NT2/D1 (cell line): ENCODE results near the gene INSIG2.

Source experiments
- DNase-seq: peaks from one replicate; pipeline ENCODE4 v3.0.0-alpha.2; 2011; ENCODE audit warnings: low read depth, low spot score
- H3K27me3 ChIP-seq: 2 replicates; pipeline ENCODE4 v1.6.0; 2011; ENCODE audit warnings: mild to moderate bottlenecking; ENCODE audit not compliant: insufficient read length, insufficient read depth
- H3K36me3 ChIP-seq: 2 replicates; pipeline ENCODE4 v1.6.1; 2011; ENCODE audit warnings: mild to moderate bottlenecking, low read length, mixed read lengths; ENCODE audit not compliant: insufficient read depth, insufficient read length
- H3K4me1 ChIP-seq: 2 replicates; pipeline ENCODE4 v1.5.1; 2011; ENCODE audit not compliant: insufficient read depth, insufficient read length
- H3K4me3 ChIP-seq: 2 replicates; pipeline ENCODE4 v1.5.1; 2011; ENCODE audit warnings: low read depth; ENCODE audit not compliant: insufficient read length
- H3K9ac ChIP-seq: 2 replicates; pipeline ENCODE4 v1.6.0; 2011; ENCODE audit warnings: low read depth; ENCODE audit not compliant: insufficient read length
- H3K9me3 ChIP-seq: 2 replicates; pipeline ENCODE4 v1.5.1; 2011; ENCODE audit warnings: mild to moderate bottlenecking, low read length; ENCODE audit not compliant: insufficient read depth
- SUZ12 ChIP-seq: IDR thresholded peaks from 2 replicates; pipeline ENCODE4 v1.6.1; 2011; ENCODE audit not compliant: insufficient read length, insufficient read depth; ENCODE audit errors: extremely low read depth
- YY1 ChIP-seq: IDR thresholded peaks from 2 replicates; pipeline ENCODE4 v1.6.1; 2011; ENCODE audit not compliant: insufficient read length, insufficient read depth
- ZNF274 ChIP-seq: IDR thresholded peaks from 2 replicates; pipeline ENCODE4 v1.6.1; 2011; ENCODE audit warnings: mild to moderate bottlenecking, low read depth, low read length

Gene INSIG2

DNA sequence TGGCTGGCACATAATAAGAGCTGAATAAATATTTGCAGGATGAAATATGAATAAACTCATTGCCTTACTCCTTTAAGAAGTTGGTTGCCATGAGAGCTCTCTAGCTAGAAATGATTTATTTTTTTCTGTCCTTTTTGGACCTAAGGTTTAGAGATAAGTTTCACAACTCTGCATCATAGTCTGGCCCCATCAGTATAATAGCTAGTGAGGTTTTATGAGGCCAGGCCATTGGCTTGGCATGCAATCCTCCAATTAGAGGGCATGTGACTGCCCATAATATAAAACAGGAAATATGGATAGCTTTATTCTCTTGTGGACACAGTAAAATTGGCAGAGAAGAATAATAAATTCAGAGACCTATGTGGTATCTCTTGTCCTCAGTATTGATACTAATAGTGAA lies 26.2 kb upstream of the INSIG2 start:
- Histone ChIP-seq H3K4me1 (no peaks in the 10 kb centered on the region), H3K27me3 (no peaks in the 10 kb centered on the region), H3K9me3 (no peaks in the 10 kb centered on the region), H3K36me3 (no peaks in the 10 kb centered on the region), H3K9ac (no peak overlapping the region), H3K4me3 (no peak overlapping the region)
- DNase-seq: no peak
- no peak for TF ChIP-seq ZNF274
- no peak for TF ChIP-seq SUZ12
- TF ChIP-seq YY1: no peak

DNA sequence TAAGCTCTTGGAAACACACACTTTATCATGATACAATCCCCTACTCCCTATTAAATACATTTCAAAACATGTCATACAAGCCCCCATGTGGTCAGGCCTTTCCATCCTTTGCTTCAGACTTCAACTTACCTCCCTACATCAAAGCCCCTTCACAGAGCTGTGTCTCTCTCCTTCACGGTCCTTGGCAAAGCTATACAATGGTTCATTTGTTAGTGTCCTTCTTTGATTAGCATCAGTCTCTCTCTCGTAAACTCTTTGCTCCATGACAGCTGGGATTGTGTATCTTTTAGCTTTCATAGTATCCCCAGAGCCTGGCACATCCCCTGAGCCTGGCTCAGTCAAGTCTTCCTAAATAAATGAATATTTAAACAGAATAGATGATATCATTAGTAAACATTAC lies 25.6 kb upstream of the INSIG2 start:
- H3K4me3 ChIP-seq: no peak overlapping the region
- no peak for DNase-seq
- H3K4me1 ChIP-seq: no peaks in the 10 kb centered on the region
- H3K27me3 ChIP-seq: no peaks in the 10 kb centered on the region
- no peaks in the 10 kb centered on the region for H3K9me3 ChIP-seq
- H3K36me3 ChIP-seq: no peaks in the 10 kb centered on the region
- TF ChIP-seq YY1: no peak
- no peak for TF ChIP-seq ZNF274
- no peak for TF ChIP-seq SUZ12
- no peak overlapping the region for H3K9ac ChIP-seq

DNA sequence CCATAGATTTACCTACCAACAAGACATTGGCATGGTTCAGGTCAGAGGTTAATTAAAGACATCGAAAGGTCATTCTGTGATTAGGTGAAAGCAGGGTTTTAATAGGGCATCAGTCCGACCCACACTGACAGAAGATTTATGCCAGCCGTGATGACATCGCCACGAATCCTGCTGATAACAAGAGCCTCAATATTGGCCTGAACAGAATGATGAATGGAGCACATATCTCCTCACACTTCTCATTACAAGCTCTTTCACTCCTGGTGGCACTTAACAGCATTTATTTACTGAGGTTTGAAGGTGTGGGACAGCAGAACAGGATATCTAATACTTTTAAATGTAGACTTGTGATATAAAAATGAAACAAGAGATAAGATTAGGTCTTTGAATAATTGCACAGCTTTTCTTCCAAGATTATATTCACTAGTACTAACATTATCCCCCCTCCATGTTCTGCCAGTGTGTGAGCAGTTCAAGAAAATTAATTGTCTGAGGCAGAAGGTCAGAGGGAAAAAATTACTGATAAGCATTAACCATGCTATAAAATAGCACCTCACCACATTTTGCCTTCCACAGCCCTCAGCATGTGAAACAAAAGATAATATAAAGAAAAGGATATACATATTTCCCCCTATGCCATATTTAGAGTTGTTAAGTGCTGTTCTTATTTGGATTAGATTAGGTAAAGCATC lies 23.1 kb upstream of the INSIG2 start:
- H3K27me3 ChIP-seq: no peaks in the 10 kb centered on the region
- DNase-seq: no peak
- H3K9me3 ChIP-seq: no peaks in the 10 kb centered on the region
- H3K9ac ChIP-seq: no peak overlapping the region
- H3K4me3 ChIP-seq: no peak overlapping the region
- no peaks in the 10 kb centered on the region for H3K4me1 ChIP-seq
- H3K36me3 ChIP-seq: no peaks in the 10 kb centered on the region
- TF ChIP-seq ZNF274 (no peak), SUZ12 (no peak), YY1 (no peak)

DNA sequence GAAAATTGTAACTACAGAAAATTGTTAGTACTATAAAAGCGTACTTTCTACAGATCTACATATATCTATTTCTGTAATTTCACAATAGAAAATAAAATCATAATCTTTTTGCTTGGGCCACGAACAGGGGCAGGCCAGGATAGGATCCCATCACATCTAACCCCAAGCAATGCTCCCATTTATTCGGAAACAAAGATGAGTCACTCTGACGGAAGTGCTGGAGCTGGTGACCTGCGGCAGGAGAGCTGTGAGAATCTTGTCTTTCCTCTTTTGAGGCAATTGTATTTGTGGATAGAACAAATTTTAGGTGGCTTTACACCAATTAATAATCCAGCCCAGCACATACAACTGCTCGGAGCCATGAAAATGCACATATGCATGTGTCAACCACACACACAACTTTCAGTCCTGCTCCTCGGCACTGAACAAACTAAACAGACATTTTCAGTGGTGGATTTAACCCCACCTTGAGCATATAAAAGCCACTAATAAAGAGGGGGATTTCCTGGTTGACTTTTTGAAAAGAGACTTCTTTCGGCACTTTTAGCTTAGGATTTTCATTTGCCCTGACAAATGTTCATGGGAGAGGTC lies 22.3 kb upstream of the INSIG2 start:
- no peak for TF ChIP-seq ZNF274
- TF ChIP-seq SUZ12: no peak
- no peak for TF ChIP-seq YY1
- DNase-seq: no peak
- H3K9ac ChIP-seq: no peak overlapping the region
- no peaks in the 10 kb centered on the region for H3K9me3 ChIP-seq
- H3K4me3 ChIP-seq: no peak overlapping the region
- H3K4me1 ChIP-seq: no peaks in the 10 kb centered on the region
- H3K27me3 ChIP-seq: no peaks in the 10 kb centered on the region
- no peaks in the 10 kb centered on the region for H3K36me3 ChIP-seq

DNA sequence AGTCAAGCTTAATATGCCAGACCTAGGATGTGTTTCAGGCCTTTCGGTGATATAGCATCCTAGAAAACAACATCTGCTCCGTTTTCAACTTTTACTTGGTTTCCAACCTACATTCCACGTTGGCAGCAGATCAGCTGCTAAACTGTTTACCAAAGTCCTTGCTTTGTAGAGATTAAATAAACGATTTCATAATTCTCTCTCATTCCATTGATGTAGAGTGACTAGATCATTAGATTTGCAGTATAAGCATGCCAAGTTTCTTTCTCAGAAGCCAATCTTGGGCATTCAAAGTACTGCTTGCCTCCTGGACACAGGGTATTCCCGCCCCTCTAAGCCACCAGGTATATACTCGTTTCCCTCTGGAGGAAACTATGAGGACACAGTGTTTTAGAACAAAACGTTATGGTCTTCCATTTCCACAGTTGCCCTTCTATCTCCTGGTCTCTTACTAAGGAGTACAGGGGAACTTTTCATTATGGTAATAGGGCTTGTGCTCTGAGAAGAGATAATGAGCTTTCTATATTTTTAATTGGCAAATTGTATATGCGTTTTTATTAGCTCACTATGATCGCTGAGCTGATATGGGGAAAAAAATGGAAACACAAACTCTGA lies 10.5 kb upstream of the INSIG2 start:
- H3K4me1 ChIP-seq: no peaks in the 10 kb centered on the region
- no peaks in the 10 kb centered on the region for H3K27me3 ChIP-seq
- DNase-seq: no peak
- no peak overlapping the region for H3K4me3 ChIP-seq
- H3K9ac ChIP-seq: no peak overlapping the region
- no peaks in the 10 kb centered on the region for H3K36me3 ChIP-seq
- H3K9me3 ChIP-seq: no peaks in the 10 kb centered on the region
- TF ChIP-seq SUZ12: no peak

DNA sequence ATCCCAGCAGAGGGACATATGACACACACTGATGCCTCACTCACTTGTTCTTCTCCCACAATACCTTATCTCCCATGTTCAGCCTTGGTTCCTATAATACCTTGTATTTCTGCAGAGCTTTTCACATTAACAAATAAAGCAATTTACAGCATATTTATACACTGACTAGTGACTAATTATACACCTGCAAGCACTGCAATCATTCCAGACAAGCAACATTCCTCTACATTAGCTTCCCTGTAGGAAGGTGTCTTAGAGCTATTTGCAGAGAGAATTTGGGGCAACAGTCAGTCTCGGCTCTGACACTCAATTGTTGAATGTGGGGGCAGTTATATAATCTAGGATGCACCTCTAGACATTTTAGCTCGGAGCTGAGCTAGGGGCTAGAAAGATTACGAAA lies 9.5 kb upstream of the INSIG2 start:
- no peaks in the 10 kb centered on the region for H3K36me3 ChIP-seq
- TF ChIP-seq SUZ12 (no peak), ZNF274 (no peak), YY1 (no peak)
- H3K4me3 ChIP-seq: no peak overlapping the region
- no peaks in the 10 kb centered on the region for H3K9me3 ChIP-seq
- no peaks in the 10 kb centered on the region for H3K4me1 ChIP-seq
- H3K27me3 ChIP-seq: no peaks in the 10 kb centered on the region
- no peak overlapping the region for H3K9ac ChIP-seq
- DNase-seq: no peak

DNA sequence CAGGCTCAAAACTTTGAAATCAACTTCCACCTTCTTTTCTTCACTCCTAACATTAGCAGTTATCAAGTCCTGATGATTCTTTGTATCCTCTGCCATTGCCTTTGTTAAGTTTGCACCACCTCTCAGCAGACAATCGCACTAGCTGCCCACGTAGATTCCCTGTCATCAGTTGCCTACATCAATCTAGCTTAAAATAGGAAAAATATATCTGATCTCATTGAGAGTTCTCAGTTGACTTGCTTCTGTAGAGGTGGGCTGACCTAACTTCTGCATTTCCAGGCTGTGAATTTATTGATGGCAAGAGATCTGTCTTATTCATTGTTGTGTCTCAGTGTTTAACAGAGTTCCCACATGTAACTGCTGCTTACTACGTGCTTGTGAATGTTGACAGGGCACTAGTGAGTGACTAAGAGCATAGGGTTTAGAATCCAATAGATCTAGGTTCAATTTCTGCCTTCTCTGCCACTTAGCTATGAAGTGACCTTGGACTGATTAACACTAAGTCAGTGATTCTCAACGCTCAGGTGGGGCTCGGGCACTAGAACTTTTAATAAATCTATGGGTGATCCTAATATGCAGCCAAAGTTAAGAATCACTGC lies 3.7 kb upstream of the INSIG2 start:
- DNase-seq: no peak
- Histone ChIP-seq H3K9me3 (no peaks in the 10 kb centered on the region), H3K9ac (no peak overlapping the region), H3K27me3 (no peaks in the 10 kb centered on the region), H3K4me3 (no peak overlapping the region), H3K36me3 (no peaks in the 10 kb centered on the region), H3K4me1 (no peaks in the 10 kb centered on the region)
- TF ChIP-seq ZNF274 (no peak), SUZ12 (no peak), YY1 (no peak)
